ENCODE measurements around the gene FIG4.

DNA sequence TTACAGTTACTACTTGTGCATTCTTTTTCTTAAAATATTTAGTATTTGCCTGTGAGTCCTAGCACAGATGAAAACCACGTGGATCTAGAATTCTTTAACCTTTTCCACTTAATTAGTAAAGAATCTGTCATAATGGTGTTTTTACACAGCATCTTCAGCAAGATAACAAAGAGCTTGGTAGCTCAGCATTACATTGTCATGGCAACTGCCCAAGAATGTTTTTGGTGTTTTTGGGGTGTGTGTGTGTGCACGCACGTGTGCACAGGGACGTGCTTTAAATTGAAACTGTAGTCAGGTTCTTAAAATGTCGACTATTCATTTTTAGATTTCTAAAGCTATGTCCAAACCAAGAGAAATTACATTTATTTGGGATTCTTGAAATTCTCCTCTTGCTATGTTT lies 108.0 kb downstream of the FIG4 start:
- TF ChIP-seq, protein P1, sequence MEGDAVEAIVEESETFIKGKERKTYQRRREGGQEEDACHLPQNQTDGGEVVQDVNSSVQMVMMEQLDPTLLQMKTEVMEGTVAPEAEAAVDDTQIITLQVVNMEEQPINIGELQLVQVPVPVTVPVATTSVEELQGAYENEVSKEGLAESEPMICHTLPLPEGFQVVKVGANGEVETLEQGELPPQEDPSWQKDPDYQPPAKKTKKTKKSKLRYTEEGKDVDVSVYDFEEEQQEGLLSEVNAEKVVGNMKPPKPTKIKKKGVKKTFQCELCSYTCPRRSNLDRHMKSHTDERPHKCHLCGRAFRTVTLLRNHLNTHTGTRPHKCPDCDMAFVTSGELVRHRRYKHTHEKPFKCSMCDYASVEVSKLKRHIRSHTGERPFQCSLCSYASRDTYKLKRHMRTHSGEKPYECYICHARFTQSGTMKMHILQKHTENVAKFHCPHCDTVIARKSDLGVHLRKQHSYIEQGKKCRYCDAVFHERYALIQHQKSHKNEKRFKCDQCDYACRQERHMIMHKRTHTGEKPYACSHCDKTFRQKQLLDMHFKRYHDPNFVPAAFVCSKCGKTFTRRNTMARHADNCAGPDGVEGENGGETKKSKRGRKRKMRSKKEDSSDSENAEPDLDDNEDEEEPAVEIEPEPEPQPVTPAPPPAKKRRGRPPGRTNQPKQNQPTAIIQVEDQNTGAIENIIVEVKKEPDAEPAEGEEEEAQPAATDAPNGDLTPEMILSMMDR (IDR thresholded peaks at IDR 0.05) = no peak
- no peak for TF ChIP-seq POLR2A (IDR thresholded peaks at IDR 0.05)

All from Peyer's patch (tissue), 4 donors.